Endothelial cell of umbilical vein (primary cell): ENCODE measurements around the gene COL13A1.

Experiments used
- POLR2AphosphoS5 ChIP-seq: IDR thresholded peaks from 2 replicates; pipeline ENCODE4 v1.6.1; 2012; ENCODE audit warnings: low read depth, mild to moderate bottlenecking, control low read depth, low read length, moderate library complexity; ENCODE audit not compliant: insufficient read depth
- TF ChIP-seq, protein P1 (sequence below), 2 donors: IDR thresholded peaks; 1 replicate in 1 of 2; 2 replicates in 1 of 2; pipeline ENCODE4 v1.5.1; 2011; ENCODE audit warnings: low read length in 2 of 2, mild to moderate bottlenecking in 2 of 2, moderate library complexity in 2 of 2, control low read depth in 1 of 2, inconsistent platforms in 1 of 2, low read depth in 1 of 2; ENCODE audit not compliant: insufficient read depth in 1 of 2; ENCODE audit errors: extremely low read depth in 1 of 2

GRCh38 chr10:69768386-69768785 lies 33.3 kb upstream of the COL13A1 start:
- TF ChIP-seq, protein P1, sequence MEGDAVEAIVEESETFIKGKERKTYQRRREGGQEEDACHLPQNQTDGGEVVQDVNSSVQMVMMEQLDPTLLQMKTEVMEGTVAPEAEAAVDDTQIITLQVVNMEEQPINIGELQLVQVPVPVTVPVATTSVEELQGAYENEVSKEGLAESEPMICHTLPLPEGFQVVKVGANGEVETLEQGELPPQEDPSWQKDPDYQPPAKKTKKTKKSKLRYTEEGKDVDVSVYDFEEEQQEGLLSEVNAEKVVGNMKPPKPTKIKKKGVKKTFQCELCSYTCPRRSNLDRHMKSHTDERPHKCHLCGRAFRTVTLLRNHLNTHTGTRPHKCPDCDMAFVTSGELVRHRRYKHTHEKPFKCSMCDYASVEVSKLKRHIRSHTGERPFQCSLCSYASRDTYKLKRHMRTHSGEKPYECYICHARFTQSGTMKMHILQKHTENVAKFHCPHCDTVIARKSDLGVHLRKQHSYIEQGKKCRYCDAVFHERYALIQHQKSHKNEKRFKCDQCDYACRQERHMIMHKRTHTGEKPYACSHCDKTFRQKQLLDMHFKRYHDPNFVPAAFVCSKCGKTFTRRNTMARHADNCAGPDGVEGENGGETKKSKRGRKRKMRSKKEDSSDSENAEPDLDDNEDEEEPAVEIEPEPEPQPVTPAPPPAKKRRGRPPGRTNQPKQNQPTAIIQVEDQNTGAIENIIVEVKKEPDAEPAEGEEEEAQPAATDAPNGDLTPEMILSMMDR (IDR thresholded peaks at IDR 0.05; ENCODE audit: extremely low read depth in 1 of 2, insufficient read depth in 1 of 2, low read depth in 1 of 2, low read length in 2 of 2): no peak
- TF ChIP-seq POLR2AphosphoS5: no peak
